HepG2 (cell line): ENCODE measurements around the gene ACSBG1.

Experiments
- BRCA1 ChIP-seq: sonication (generic); formaldehyde crosslinking; IDR thresholded peaks from 2 replicates; pipeline ENCODE4 v1.4.0; 2020; ENCODE audit warnings: missing genetic modification reagents
- FOXJ3 ChIP-seq: sonication (generic); formaldehyde crosslinking; IDR thresholded peaks from 2 replicates; pipeline ENCODE4 v1.4.0; 2020; ENCODE audit warnings: missing genetic modification reagents, mild to moderate bottlenecking, borderline replicate concordance
- MYNN ChIP-seq: sonication (generic); formaldehyde crosslinking; IDR thresholded peaks from 2 replicates; pipeline ENCODE4 v1.4.0; 2020; ENCODE audit warnings: mild to moderate bottlenecking, low read depth, missing genetic modification reagents
- NFAT5 ChIP-seq: sonication (generic); formaldehyde crosslinking; IDR thresholded peaks from 2 replicates; pipeline ENCODE4 v1.4.0; 2020; ENCODE audit warnings: missing genetic modification reagents
- SOX5 ChIP-seq: IDR thresholded peaks from 2 replicates; pipeline ENCODE4 v1.6.1; 2016; ENCODE audit warnings: borderline replicate concordance
- TF ChIP-seq, protein P1 (sequence below): sonication (generic); formaldehyde crosslinking; IDR thresholded peaks from 2 replicates; pipeline ENCODE4 v1.4.0; 2020; ENCODE audit warnings: mild to moderate bottlenecking, missing genetic modification reagents

DNA sequence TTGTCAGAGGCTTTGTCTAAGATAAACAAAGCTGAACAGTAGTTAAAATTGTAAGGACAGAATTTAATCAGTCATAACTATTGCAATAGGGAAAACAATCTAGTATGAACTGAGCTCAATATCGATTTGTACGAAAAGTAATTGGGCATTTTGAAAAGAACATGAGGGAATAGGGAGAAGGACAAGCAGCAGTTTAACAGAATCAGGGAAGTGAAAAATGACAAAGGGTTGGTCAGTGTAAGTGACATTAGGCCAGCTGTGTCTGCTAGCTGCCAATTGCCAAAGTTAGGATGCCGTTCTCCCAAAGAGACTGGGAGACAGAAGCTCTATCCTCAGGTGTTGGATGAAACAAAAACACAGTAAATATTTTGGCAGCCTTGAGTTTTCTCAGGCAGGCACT lies 26.7 kb upstream of the ACSBG1 start:
- TF ChIP-seq, protein P1, sequence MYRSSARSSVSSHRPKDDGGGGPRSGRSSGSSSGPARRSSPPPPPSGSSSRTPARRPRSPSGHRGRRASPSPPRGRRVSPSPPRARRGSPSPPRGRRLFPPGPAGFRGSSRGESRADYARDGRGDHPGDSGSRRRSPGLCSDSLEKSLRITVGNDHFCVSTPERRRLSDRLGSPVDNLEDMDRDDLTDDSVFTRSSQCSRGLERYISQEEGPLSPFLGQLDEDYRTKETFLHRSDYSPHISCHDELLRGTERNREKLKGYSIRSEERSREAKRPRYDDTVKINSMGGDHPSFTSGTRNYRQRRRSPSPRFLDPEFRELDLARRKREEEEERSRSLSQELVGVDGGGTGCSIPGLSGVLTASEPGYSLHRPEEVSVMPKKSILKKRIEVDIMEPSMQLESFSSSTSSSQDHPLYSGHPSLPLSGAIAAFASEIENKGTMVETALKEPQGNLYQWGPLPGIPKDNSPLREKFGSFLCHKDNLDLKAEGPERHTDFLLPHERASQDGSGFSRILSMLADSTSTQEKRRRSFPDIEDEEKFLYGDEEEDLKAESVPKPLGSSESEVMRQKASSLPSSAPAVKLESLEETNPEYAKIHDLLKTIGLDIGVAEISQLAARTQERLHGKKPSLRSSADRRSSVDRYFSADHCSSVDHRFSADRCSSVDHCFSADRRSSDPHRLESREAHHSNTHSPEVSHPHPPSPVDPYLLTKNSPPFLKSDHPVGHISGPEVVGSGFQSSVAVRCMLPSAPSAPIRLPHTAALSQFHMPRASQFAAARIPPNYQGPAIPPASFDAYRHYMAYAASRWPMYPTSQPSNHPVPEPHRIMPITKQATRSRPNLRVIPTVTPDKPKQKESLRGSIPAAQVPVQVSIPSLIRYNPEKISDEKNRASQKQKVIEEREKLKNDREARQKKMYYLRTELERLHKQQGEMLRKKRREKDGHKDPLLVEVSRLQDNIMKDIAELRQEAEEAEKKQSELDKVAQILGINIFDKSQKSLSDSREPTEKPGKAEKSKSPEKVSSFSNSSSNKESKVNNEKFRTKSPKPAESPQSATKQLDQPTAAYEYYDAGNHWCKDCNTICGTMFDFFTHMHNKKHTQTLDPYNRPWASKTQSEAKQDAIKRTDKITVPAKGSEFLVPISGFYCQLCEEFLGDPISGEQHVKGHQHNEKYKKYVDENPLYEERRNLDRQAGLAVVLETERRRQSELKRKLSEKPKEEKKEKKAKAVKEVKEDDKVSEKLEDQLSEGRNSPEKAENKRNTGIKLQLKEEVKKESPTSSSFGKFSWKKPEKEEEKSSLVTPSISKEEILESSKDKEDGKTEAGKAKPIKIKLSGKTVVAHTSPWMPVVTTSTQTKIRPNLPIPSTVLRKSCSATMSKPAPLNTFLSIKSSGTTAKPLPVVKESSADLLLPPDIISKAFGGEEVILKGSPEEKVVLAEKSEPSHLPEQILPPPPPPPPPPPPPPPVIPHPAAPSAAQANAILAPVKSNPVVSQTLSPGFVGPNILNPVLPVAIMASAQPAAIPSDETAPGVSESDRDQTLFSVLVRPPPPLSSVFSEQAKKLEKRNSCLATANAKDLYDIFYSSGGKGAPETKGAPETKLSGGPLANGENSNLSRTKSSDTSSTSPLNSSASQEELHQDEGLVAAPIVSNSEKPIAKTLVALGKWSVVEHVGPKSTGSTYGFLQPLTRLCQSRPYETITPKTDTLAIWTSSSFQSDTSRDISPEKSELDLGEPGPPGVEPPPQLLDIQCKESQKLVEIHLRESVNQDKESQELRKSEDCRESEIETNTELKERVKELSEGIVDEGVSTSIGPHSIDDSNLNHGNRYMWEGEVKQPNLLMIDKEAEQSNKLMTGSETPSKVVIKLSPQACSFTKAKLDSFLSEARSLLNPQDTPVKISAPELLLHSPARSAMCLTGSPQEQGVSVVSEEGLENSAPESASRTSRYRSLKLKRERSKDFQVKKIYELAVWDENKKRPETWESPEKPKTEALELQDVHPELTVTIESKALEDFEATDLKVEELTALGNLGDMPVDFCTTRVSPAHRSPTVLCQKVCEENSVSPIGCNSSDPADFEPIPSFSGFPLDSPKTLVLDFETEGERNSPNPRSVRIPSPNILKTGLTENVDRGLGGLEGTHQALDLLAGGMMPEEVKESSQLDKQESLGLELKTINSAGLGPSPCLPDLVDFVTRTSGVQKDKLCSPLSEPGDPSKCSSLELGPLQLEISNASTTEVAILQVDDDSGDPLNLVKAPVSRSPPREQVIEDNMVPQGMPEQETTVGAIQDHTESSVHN (CRISPR knock-in tag): no peak
- TF ChIP-seq NFAT5: no peak
- no peak for TF ChIP-seq FOXJ3 (CRISPR knock-in tag)
- no peak for TF ChIP-seq SOX5
- no peak for TF ChIP-seq BRCA1 (CRISPR knock-in tag)
- no peak for TF ChIP-seq MYNN (CRISPR knock-in tag)
